ENCODE measurements around the gene CAPN11. TPM values are rescaled to one million over a fixed set of nuclear protein-coding genes. Genes with fewer than 3 reads are reported as not detected.
"Not testable (repeated sequence)": the region's sequence is repeated elsewhere in the genome, so short reads cannot be mapped to it uniquely, and the experiment has no call there.

Gene CAPN11
- total RNA-seq, 1 donor from 2014 or later: not detected

GRCh38 chr6:44188819-44189218 lies 30.2 kb downstream of the CAPN11 start:
- no peak for DNase-seq (ENCODE audit: low read depth)
- no peak for TF ChIP-seq CTCF (conservative IDR thresholded peaks at IDR 0.05; ENCODE audit: low read depth, low read length)
- H3K4me3 ChIP-seq (ENCODE audit: low read depth, low read length): no peak overlapping the region

DNA sequence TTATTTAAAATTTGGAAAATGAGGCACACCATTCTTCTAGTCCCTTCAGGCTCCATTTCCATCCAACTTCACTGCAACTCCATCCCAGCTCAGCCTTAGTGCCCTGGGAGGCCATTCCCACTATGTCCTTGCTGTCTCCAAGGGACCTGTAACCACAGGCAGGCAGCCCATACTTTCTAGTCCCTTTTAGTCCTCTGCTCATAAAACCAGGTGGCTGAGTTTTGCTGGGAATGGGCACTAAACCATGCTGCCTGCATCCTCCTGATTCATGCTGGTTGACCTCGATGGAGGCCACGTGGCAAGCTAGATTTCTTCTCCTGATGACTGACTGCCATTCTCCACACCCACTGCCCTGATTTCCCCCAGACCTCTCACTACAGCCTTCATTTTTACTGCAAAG lies 30.6 kb downstream of the CAPN11 start:
- DNase-seq (ENCODE audit: low read depth): no peak
- no peak overlapping the region for H3K4me3 ChIP-seq (ENCODE audit: low read depth, low read length)
- TF ChIP-seq CTCF (conservative IDR thresholded peaks at IDR 0.05; ENCODE audit: low read depth, low read length): no peak

GRCh38 chr6:44190715-44191114 lies 32.1 kb downstream of the CAPN11 start:
- no peak for TF ChIP-seq CTCF (conservative IDR thresholded peaks at IDR 0.05; ENCODE audit: low read depth, low read length)
- no peak for DNase-seq (ENCODE audit: low read depth)
- no peak overlapping the region for H3K4me3 ChIP-seq (ENCODE audit: low read depth, low read length)

DNA sequence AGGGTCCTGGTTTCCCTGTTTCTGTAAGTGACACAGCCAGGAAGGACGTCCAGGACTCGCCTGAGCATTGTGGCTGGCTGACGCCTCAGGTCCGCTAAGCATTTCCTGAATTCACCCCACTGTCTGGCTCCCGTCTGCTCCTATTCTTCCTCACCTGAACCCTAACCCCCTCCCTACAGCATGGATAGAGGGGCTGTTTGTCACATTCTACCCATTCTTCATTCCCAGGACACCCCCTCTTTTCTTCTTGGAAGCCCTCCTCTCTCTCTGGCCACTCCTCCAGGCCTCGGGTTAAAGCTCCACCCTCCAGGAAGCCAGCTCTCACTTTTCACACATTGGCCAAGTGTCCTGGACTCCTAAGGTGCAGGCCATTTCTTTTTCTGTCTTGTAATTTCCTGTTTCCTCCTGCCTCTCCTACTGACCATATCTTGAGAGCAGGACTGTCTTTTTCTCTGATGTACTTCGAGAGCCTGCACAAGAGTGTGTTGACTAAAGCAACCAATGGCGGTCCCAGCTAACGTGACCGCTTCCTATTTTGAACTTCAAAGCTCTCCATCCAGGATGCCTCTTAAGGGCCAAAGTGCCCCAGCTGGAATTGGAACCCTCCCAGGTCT lies 33.9 kb downstream of the CAPN11 start:
- no peak overlapping the region for H3K4me3 ChIP-seq (ENCODE audit: low read depth, low read length)
- TF ChIP-seq CTCF (conservative IDR thresholded peaks at IDR 0.05; ENCODE audit: low read depth, low read length): no peak
- DNase-seq (ENCODE audit: low read depth): no peak

DNA sequence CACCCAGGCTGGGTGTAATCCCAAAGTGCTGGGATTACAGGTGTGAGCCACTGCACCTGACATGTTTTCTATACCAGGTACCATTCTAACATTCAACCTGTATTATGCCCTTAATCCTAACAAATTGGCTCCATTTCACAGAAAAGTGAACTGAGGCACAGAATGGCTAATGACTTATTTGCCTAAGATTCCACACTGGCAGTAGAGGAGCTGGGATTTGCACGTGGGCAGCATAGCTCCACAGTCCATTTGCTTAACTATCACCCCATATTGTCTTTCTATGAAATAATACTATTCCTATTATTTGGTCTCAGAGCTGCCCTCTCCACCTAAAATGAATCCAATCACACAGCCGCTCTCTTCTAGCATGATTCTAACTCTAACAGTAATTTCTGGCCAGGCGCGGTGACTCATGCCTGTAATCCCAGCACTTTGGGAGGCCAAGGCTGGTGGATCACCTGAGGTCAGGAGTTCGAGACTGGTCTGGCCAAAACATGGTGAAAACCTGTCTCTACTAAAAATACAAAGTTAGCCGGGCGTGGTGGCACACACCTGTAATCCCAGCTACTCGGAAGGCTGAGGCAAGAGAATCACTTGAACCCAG lies 34.8 kb downstream of the CAPN11 start:
- no peak for TF ChIP-seq CTCF (conservative IDR thresholded peaks at IDR 0.05; ENCODE audit: low read depth, low read length)
- no peak for DNase-seq (ENCODE audit: low read depth)
- no peak overlapping the region for H3K4me3 ChIP-seq (ENCODE audit: low read depth, low read length)

DNA sequence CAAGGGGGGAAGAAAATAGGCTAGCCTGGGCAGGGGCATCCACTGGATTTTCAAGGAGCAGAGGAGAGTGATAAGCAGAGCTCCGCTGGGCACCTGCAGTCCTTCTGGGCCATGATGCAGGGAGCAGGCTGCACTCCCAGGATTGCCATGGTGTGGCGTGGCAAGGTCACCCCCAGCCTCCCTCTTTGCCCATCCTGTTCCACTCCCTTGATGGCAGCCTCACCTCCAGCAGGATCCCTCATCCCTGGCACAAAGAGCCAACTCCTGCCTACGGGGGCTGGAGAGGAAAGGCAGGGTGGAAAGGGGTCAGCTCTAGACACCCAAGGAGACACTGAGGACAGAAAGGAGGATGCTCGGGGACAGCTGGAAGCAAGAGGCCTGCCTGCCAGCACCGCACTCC lies 35.7 kb downstream of the CAPN11 start:
- no peak overlapping the region for H3K4me3 ChIP-seq (ENCODE audit: low read depth, low read length)
- no peak for TF ChIP-seq CTCF (conservative IDR thresholded peaks at IDR 0.05; ENCODE audit: low read depth, low read length)
- no peak for DNase-seq (ENCODE audit: low read depth)

- not testable (repeated sequence) for DNase-seq (ENCODE audit: low read depth); H3K4me3 ChIP-seq (ENCODE audit: low read depth, low read length)
Observed at GRCh38 chr6:44196351-44196750, 37.7 kb downstream of the CAPN11 start.

Data from epithelial cell of proximal tubule (primary cell).